WTC11 (cell line): Measurements from ENCODE around the gene WRAP73. TPM values are rescaled to one million over a fixed set of nuclear protein-coding genes. Genes with fewer than 3 reads are reported as not detected.

Experiments
- ATAC-seq: fragments of 200-7000 bp; cut with Tn5 transposase; 2 replicates; pipeline ENCODE4 v1.10.0; 2021; ENCODE audit warnings: mild to moderate bottlenecking, moderate library complexity
- CTCF ChIA-PET: fragments of 300-600 bp; sonication (Branson Sonifier 250); formaldehyde crosslinking; loops from one replicate; lab custom pipeline; 2021; ENCODE audit warnings: antibody characterized with exemption; lab: Charles Lee
- POLR2A ChIA-PET: fragments of 350-600 bp; sonication (Branson Sonifier 250); formaldehyde crosslinking; loops from one replicate; lab custom pipeline; 2021; ENCODE audit warnings: antibody characterized with exemption; lab: Charles Lee
- DNase-seq: peaks from one replicate; pipeline ENCODE4 v3.0.0; 2021; ENCODE audit warnings: low spot score
- H3K27ac Mint-ChIP-seq: 2 replicates; pipeline ENCODE4 v1.8.0; 2021; ENCODE audit warnings: mixed read lengths
- H3K27me3 Mint-ChIP-seq: 2 replicates; pipeline ENCODE4 v1.8.0; 2021; ENCODE audit warnings: low read depth, mild to moderate bottlenecking, moderate library complexity, mixed read lengths
- H3K36me3 Mint-ChIP-seq: 2 replicates; pipeline ENCODE4 v1.8.0; 2021; ENCODE audit warnings: mixed read lengths
- H3K4me1 Mint-ChIP-seq: 2 replicates; pipeline ENCODE4 v1.8.0; 2022; ENCODE audit warnings: mixed read lengths
- H3K4me3 Mint-ChIP-seq: 2 replicates; pipeline ENCODE4 v1.8.0; 2021; ENCODE audit warnings: mild to moderate bottlenecking, moderate library complexity, mixed read lengths
- H3K9me3 Mint-ChIP-seq: 2 replicates; pipeline ENCODE4 v1.8.0; 2021; ENCODE audit warnings: mixed read lengths
- ATF1 ChIP-seq: sonication (generic); formaldehyde crosslinking; IDR thresholded peaks from 2 replicates; pipeline ENCODE4 v1.8.1; 2023; ENCODE audit warnings: mild to moderate bottlenecking, moderate library complexity, missing genetic modification reagents
- ATF3 ChIP-seq: sonication (generic); formaldehyde crosslinking; conservative IDR thresholded peaks from 2 replicates; pipeline ENCODE4 v1.8.1; 2022; ENCODE audit warnings: mild to moderate bottlenecking, missing genetic modification reagents
- CDX4 ChIP-seq: fragments of 250-450 bp; sonication (Bioruptor Pico); IDR thresholded peaks from 2 replicates; pipeline ENCODE4 v1.9.0; 2021; ENCODE audit warnings: moderate library complexity, mild to moderate bottlenecking, inconsistent platforms, borderline replicate concordance
- ETV6 ChIP-seq: sonication (generic); formaldehyde crosslinking; IDR thresholded peaks from 2 replicates; pipeline ENCODE4 v1.8.1; 2022; ENCODE audit warnings: mild to moderate bottlenecking, missing genetic modification reagents
- FOXJ3 ChIP-seq: sonication (generic); formaldehyde crosslinking; IDR thresholded peaks from 2 replicates; pipeline ENCODE4 v1.9.0; 2021; ENCODE audit warnings: missing genetic modification reagents, mild to moderate bottlenecking, borderline replicate concordance
- HMGA2 ChIP-seq: fragments of 250-450 bp; sonication (Bioruptor Pico); IDR thresholded peaks from 2 replicates; pipeline ENCODE4 v1.4.0; 2021; ENCODE audit warnings: mild to moderate bottlenecking, moderate library complexity
- MXD4 ChIP-seq: fragments of 250-450 bp; sonication (Bioruptor Pico); IDR thresholded peaks from 2 replicates; pipeline ENCODE4 v1.8.0; 2021; ENCODE audit warnings: mild to moderate bottlenecking, moderate library complexity, borderline replicate concordance
- NFATC4 ChIP-seq: fragments of 250-450 bp; sonication (Bioruptor Pico); IDR thresholded peaks from 2 replicates; pipeline ENCODE4 v1.9.0; 2021; ENCODE audit warnings: mild to moderate bottlenecking
- NFE2L1 ChIP-seq: sonication (generic); formaldehyde crosslinking; IDR thresholded peaks from 2 replicates; pipeline ENCODE4 v1.8.1; 2023; ENCODE audit warnings: missing genetic modification reagents
- PREB ChIP-seq: sonication (generic); formaldehyde crosslinking; IDR thresholded peaks from 2 replicates; pipeline ENCODE4 v1.8.1; 2022; ENCODE audit warnings: mild to moderate bottlenecking, missing genetic modification reagents, moderate library complexity, borderline replicate concordance
- TEAD4 ChIP-seq: sonication (generic); formaldehyde crosslinking; IDR thresholded peaks from 2 replicates; pipeline ENCODE4 v1.8.0; 2022; ENCODE audit warnings: mild to moderate bottlenecking, missing genetic modification reagents
- ZNF138 ChIP-seq: sonication (generic); formaldehyde crosslinking; conservative IDR thresholded peaks from 2 replicates; pipeline ENCODE4 v1.8.1; 2022; ENCODE audit warnings: mild to moderate bottlenecking, moderate library complexity, missing genetic modification reagents
- ZNF232 ChIP-seq: sonication (generic); formaldehyde crosslinking; IDR thresholded peaks from 2 replicates; pipeline ENCODE4 v1.8.0; 2022; ENCODE audit warnings: mild to moderate bottlenecking, missing genetic modification reagents
- ZNF416 ChIP-seq: fragments of 250-450 bp; sonication (Bioruptor Pico); IDR thresholded peaks from 2 replicates; pipeline ENCODE4 v1.9.0; 2021; ENCODE audit warnings: mild to moderate bottlenecking, inconsistent platforms
- ZNF512 ChIP-seq: sonication (generic); formaldehyde crosslinking; IDR thresholded peaks from 2 replicates; pipeline ENCODE4 v1.8.1; 2022; ENCODE audit warnings: missing genetic modification reagents, borderline replicate concordance
- ZNF532 ChIP-seq: fragments of 250-450 bp; sonication (Bioruptor Pico); IDR thresholded peaks from 2 replicates; pipeline ENCODE4 v1.9.0; 2021; ENCODE audit warnings: mild to moderate bottlenecking, borderline replicate concordance
- ZSCAN18 ChIP-seq: fragments of 250-450 bp; sonication (Bioruptor Pico); IDR thresholded peaks from 2 replicates; pipeline ENCODE4 v2.1.2; 2022; ENCODE audit warnings: mild to moderate bottlenecking, moderate library complexity
- total RNA-seq: library from RNA; stranded (reverse); gene quantifications from 3 replicates; pipeline ENCODE4 v1.2.3, GENCODE V29; 2021

The WRAP73 gene
- total RNA-seq, 1 experiment from 2014 or later = 39.2 TPM

- CTCF ChIA-PET = interaction anchor here (0.6 to 3.0 kb wide), 11 partner anchors 9 to 175 kb away, joined by 3 to 16 read pairs (median 3); partner anchors contain the start of genes MEGF6 and TP73
- no peaks in the 10 kb centered on the region for H3K27me3 Mint-ChIP-seq
- H3K36me3 Mint-ChIP-seq = no peaks in the 10 kb centered on the region
- H3K9me3 Mint-ChIP-seq = no peaks in the 10 kb centered on the region
- no peak overlapping the region for H3K4me3 Mint-ChIP-seq
- TF ChIP-seq ZSCAN18 (no peak), ZNF512 (CRISPR knock-in tag) (no peak), PREB (CRISPR knock-in tag) (no peak), FOXJ3 (no peak), MXD4 (CRISPR knock-in tag) (no peak), ZNF532 (CRISPR knock-in tag) (no peak), HMGA2 (CRISPR knock-in tag) (no peak), CDX4 (CRISPR knock-in tag) (no peak), NFATC4 (CRISPR knock-in tag) (no peak), ZNF138 (CRISPR knock-in tag) (no peak), ETV6 (CRISPR knock-in tag) (no peak)
- TF ChIP-seq, all 79 proteins: peak for 0
- POLR2A ChIA-PET = no interaction called here
- DNase-seq (no peak), ATAC-seq (no peak)
- H3K4me1 Mint-ChIP-seq = peaks cover 16% of the 10 kb centered on the region
- peak overlapping the region; percentile 87 for H3K27ac Mint-ChIP-seq
These were observed 50.6 kb downstream of the WRAP73 start for GRCh38 chr1:3599286-3599811.

GRCh38 chr1:3598522-3599285, 51.2 kb downstream of the WRAP73 start:
- Mint-ChIP-seq H3K9me3 (no peaks in the 10 kb centered on the region), H3K4me3 (no peak overlapping the region), H3K27me3 (no peaks in the 10 kb centered on the region), H3K36me3 (no peaks in the 10 kb centered on the region), H3K4me1 (peaks cover 19% of the 10 kb centered on the region), H3K27ac (peak overlapping the region; percentile 87)
- DNase-seq = no peak
- CTCF ChIA-PET = interaction anchor here (0.6 to 3.0 kb wide), 13 partner anchors 9 to 174 kb away, joined by 3 to 16 read pairs (median 4); partner anchors contain the start of gene TP73
- POLR2A ChIA-PET = no interaction called here
- peak; percentile 19; the same call in 1 of the 2 replicates for ATAC-seq
- no peak for TF ChIP-seq ATF3 (CRISPR knock-in tag)
- TF ChIP-seq ATF1 (CRISPR knock-in tag) = no peak
- no peak for TF ChIP-seq ZNF416
- no peak for TF ChIP-seq NFE2L1
- no peak for TF ChIP-seq TEAD4 (CRISPR knock-in tag)
- TF ChIP-seq ZNF232 (CRISPR knock-in tag) = no peak
